B cell (primary cell): ENCODE results near the gene SH3GL1.

ENCODE experiments used
- EZH2 ChIP-seq: IDR thresholded peaks from 2 replicates; pipeline ENCODE4 v1.6.1; 2012; ENCODE audit warnings: borderline replicate concordance, low read depth, mild to moderate bottlenecking, moderate library complexity, low read length; ENCODE audit not compliant: insufficient read depth, poor library complexity, severe bottlenecking
- TF ChIP-seq, protein P1 (sequence below): fragments of 200-600 bp; IDR thresholded peaks from one replicate; pipeline ENCODE4 v1.8.0; 2022; ENCODE audit warnings: antibody characterized with exemption, mild to moderate bottlenecking

DNA sequence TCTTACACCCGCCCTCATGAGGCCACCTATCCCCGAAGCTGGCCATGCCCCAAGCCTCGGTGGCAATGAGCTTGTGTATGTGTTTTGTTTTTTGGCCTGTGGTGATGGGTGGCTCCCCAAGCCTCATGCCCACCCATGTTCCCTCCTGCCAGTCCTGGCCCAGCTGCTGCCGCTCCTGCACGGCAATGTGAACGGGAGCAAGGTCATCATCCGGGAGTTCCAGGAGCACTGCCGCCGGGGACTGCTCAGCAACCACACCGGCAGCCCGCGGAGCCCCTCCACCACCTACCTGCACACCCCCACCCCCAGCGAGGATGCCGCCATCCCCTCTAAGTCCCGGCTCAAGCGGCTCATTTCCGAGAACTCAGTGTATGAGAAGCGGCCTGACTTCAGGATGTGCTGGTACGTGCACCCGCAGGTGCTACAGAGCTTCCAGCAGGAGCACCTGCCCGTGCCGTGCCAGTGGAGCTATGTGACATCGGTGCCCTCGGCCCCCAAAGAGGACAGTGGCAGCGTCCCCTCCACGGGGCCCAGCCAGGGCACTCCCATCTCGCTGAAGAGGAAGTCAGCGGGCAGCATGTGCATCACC, 32.7 kb upstream of the SH3GL1 start:
- no peak for TF ChIP-seq EZH2
- TF ChIP-seq, protein P1, sequence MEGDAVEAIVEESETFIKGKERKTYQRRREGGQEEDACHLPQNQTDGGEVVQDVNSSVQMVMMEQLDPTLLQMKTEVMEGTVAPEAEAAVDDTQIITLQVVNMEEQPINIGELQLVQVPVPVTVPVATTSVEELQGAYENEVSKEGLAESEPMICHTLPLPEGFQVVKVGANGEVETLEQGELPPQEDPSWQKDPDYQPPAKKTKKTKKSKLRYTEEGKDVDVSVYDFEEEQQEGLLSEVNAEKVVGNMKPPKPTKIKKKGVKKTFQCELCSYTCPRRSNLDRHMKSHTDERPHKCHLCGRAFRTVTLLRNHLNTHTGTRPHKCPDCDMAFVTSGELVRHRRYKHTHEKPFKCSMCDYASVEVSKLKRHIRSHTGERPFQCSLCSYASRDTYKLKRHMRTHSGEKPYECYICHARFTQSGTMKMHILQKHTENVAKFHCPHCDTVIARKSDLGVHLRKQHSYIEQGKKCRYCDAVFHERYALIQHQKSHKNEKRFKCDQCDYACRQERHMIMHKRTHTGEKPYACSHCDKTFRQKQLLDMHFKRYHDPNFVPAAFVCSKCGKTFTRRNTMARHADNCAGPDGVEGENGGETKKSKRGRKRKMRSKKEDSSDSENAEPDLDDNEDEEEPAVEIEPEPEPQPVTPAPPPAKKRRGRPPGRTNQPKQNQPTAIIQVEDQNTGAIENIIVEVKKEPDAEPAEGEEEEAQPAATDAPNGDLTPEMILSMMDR: no peak
